ENCODE measurements around the gene KRTAP10-11.

DNA sequence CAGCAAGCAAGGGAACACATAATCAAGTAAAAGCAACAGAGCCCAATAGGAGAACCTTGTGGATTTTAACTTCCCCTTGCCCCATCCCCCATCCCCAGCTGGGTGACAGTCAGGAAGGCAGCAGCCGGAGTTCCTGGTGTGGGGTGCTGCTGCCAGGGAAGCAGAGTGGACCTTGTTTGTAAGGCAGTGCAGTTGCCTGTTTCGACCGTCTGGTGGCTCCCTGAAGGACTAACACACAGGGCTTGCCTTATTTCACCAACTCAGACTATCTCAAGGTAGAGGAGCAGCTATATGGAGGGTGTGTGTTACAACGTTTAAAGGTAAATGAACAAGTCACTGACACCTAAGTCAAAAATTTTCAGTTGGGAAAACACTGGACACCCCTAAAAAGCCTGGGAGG is 27.7 kb upstream of the KRTAP10-11 start:
- TF ChIP-seq, protein P1, sequence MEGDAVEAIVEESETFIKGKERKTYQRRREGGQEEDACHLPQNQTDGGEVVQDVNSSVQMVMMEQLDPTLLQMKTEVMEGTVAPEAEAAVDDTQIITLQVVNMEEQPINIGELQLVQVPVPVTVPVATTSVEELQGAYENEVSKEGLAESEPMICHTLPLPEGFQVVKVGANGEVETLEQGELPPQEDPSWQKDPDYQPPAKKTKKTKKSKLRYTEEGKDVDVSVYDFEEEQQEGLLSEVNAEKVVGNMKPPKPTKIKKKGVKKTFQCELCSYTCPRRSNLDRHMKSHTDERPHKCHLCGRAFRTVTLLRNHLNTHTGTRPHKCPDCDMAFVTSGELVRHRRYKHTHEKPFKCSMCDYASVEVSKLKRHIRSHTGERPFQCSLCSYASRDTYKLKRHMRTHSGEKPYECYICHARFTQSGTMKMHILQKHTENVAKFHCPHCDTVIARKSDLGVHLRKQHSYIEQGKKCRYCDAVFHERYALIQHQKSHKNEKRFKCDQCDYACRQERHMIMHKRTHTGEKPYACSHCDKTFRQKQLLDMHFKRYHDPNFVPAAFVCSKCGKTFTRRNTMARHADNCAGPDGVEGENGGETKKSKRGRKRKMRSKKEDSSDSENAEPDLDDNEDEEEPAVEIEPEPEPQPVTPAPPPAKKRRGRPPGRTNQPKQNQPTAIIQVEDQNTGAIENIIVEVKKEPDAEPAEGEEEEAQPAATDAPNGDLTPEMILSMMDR (IDR thresholded peaks at IDR 0.05; ENCODE audit: low read depth, low read length) = no peak
- no peak for TF ChIP-seq POLR2A (IDR thresholded peaks at IDR 0.05; ENCODE audit: extremely low read depth, insufficient read length)
- TF ChIP-seq, protein P2, sequence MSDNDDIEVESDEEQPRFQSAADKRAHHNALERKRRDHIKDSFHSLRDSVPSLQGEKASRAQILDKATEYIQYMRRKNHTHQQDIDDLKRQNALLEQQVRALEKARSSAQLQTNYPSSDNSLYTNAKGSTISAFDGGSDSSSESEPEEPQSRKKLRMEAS (IDR thresholded peaks at IDR 0.05; ENCODE audit: low read depth, low read length) = no peak
- TF ChIP-seq MYC (IDR thresholded peaks at IDR 0.05; ENCODE audit: low read depth, low read length) = no peak
